COLO829 (cell line): Measurements from ENCODE around the gene ZNF169.
"Not testable (repeated sequence)": the region's sequence is repeated elsewhere in the genome, so short reads cannot be mapped to it uniquely, and the experiment has no call there.

Experiments
- DNase-seq: peaks from one replicate; pipeline ENCODE4 v3.0.0; 2012; ENCODE audit warnings: low spot score

The ZNF169 gene

GRCh38 chr9:94287877-94288513 lies 28.9 kb downstream of the ZNF169 start:
- no peak for DNase-seq

GRCh38 chr9:94289691-94290090 lies 30.6 kb downstream of the ZNF169 start:
- DNase-seq, result no peak

GRCh38 chr9:94298949-94299599 lies 40.0 kb downstream of the ZNF169 start:
- DNase-seq, result no peak

- DNase-seq, result no peak
Measured at GRCh38 chr9:94300470-94301301, 41.6 kb downstream of the ZNF169 start.

GRCh38 chr9:94301583-94301982 lies 42.5 kb downstream of the ZNF169 start:
- DNase-seq, result no peak

- no peak for DNase-seq
Measured at GRCh38 chr9:94302426-94302825, 43.3 kb downstream of the ZNF169 start.

GRCh38 chr9:94303321-94303720 lies 44.2 kb downstream of the ZNF169 start:
- no peak for DNase-seq

- DNase-seq, result not testable (repeated sequence)
Measured at GRCh38 chr9:94315034-94315984, 56.2 kb downstream of the ZNF169 start.

- DNase-seq, result not testable (repeated sequence)
Measured at GRCh38 chr9:94316236-94316635, 57.1 kb downstream of the ZNF169 start.

- DNase-seq, result not testable (repeated sequence)
Measured at GRCh38 chr9:94317949-94318657, 59.0 kb downstream of the ZNF169 start.

- not testable (repeated sequence) for DNase-seq
Measured at GRCh38 chr9:94322342-94322940, 63.3 kb downstream of the ZNF169 start.

- DNase-seq, result not testable (repeated sequence)
Measured at GRCh38 chr9:94323153-94323798, 64.2 kb downstream of the ZNF169 start.

GRCh38 chr9:94325583-94325982 lies 66.5 kb downstream of the ZNF169 start:
- not testable (repeated sequence) for DNase-seq

GRCh38 chr9:94328544-94328943 lies 69.4 kb downstream of the ZNF169 start, which contains the start of gene NUTM2F:
TSS of gene NUTM2F (minus strand) at chr9:94328644. CDS start at chr9:94328623, 21 bp downstream.
- not testable (repeated sequence) for DNase-seq

GRCh38 chr9:94336445-94336844 lies 77.3 kb downstream of the ZNF169 start:
- not testable (repeated sequence) for DNase-seq

- not testable (repeated sequence) for DNase-seq
Measured at GRCh38 chr9:94338723-94339122, 79.6 kb downstream of the ZNF169 start.

- DNase-seq, result not testable (repeated sequence)
Measured at GRCh38 chr9:94339657-94340056, 80.6 kb downstream of the ZNF169 start.

GRCh38 chr9:94340750-94341149 lies 81.7 kb downstream of the ZNF169 start:
- not testable (repeated sequence) for DNase-seq

GRCh38 chr9:94341703-94342102 lies 82.6 kb downstream of the ZNF169 start:
- DNase-seq, result not testable (repeated sequence)

- not testable (repeated sequence) for DNase-seq
Measured at GRCh38 chr9:94347451-94347850, 88.4 kb downstream of the ZNF169 start.
